Heart right ventricle (tissue), 16 donors: ENCODE results near the gene CNIH2. TPM values are rescaled to one million over a fixed set of nuclear protein-coding genes. Genes with fewer than 3 reads are reported as not detected.

Experiments
- ATAC-seq, 8 donors: fragments of 200-7000 bp; cut with Tn5 transposase; one replicate each; pipeline ENCODE4 v1.9.1; 2020; ENCODE audit warnings: mild to moderate bottlenecking in 8 of 8, moderate library complexity in 8 of 8, moderate number of reproducible peaks in 1 of 8
- DNase-seq, 2 donors: peaks; one replicate each; pipeline ENCODE4 v3.0.0-alpha.2; 2020
- H3K27ac ChIP-seq, 10 donors: fragments of 200-600 bp; sonication (generic) in 2 of 10; one replicate each; pipeline versions ENCODE4 v1.5.0 to v1.8.0; 2020 to 2022; ENCODE audit warnings: mild to moderate bottlenecking in 3 of 10
- H3K27me3 ChIP-seq, 7 donors: fragments of 200-600 bp; one replicate each; pipeline ENCODE4 v1.8.0; 2021 to 2022; ENCODE audit warnings: mild to moderate bottlenecking in 2 of 7
- H3K36me3 ChIP-seq, 9 donors: fragments of 200-600 bp; sonication (generic) in 1 of 9; one replicate each; pipeline versions ENCODE4 v1.5.0 to v1.8.0; 2020 to 2022; ENCODE audit warnings: mild to moderate bottlenecking in 2 of 9
- H3K4me1 ChIP-seq, 9 donors: fragments of 200-600 bp; sonication (generic) in 1 of 9; one replicate each; pipeline versions ENCODE4 v1.5.0 to v1.8.0; 2020 to 2022; ENCODE audit warnings: mild to moderate bottlenecking in 4 of 9
- H3K4me3 ChIP-seq, 10 donors: fragments of 200-600 bp; sonication (generic) in 2 of 10; one replicate each; pipeline versions ENCODE4 v1.5.0 to v1.8.0; 2020 to 2022; ENCODE audit warnings: mild to moderate bottlenecking in 7 of 10, moderate library complexity in 2 of 10
- H3K9me3 ChIP-seq, 11 donors: fragments of 200-600 bp in 10 of 11; sonication (generic) in 2 of 11; one replicate each; pipeline versions ENCODE4 v1.5.0 to v1.8.0; 2013 to 2022; ENCODE audit warnings: mild to moderate bottlenecking in 2 of 11, control low read depth in 1 of 11, moderate library complexity in 1 of 11
- CTCF ChIP-seq, 9 donors: fragments of 200-600 bp; sonication (generic) in 2 of 9; IDR thresholded peaks; one replicate each; pipeline versions ENCODE4 v1.5.0 to v1.8.0; 2021 to 2022; ENCODE audit warnings: antibody characterized with exemption in 9 of 9, mild to moderate bottlenecking in 5 of 9, moderate library complexity in 1 of 9
- WGBS, 2 donors: extraction: QIAGEN DNeasy Blood & Tissue Kit; methylation state at CpG; one replicate each; pipeline ENCODE4 v1.1.7; 2013; ENCODE audit warnings: inconsistent platforms in 1 of 2; 5-methylcytosine and 5-hydroxymethylcytosine counted together
- intact Hi-C, 10 donors: fragments of 100-400 bp; cut with DNase I; formaldehyde crosslinking; loops; one replicate each; pipeline versions ENCODE4 v1.11.1 to v1.14.2; 2022
- polyA plus RNA-seq, 2 donors: library from polyadenylated mRNA; stranded (reverse); fragments of 200-250 nt; gene quantifications; one replicate each; pipeline ENCODE4 v1.2.3, GENCODE V29; 2013
- total RNA-seq, 10 donors: library from RNA; stranded (reverse); fragmentation: NEBNext Ultra II Directional in 3 of 10; extraction: Animal tissue kit (Norgen Biotek cat#: 25700) in 3 of 10; gene quantifications; one replicate each; pipeline versions ENCODE4 v1.2.1 to v1.2.4, GENCODE V29; 2021 to 2023
- donor health status: Arrhythmogenic right ventricular cardiomyopathy.
- donor health status: ischemic (EF 13 %, LVEDD 7.1; RV severe dilation, severe dysfunction).
- donor health status: healthy with polysubstance abuse.
- donor health status: DM: no; HTN: yes; CAD: no.
- donor health status: DM: no; HTN: no; CAD: no.
- donor health status: ischemic (EF 25% LVEDD 6.9; RV normal size, moderate dysfunction).
- donor health status: ischemic (EF 25% LVEDD 5.7; RV mildly dilated, moderate dysfunction).
- donor health status: healthy.
- donor health status: DM: yes; HTN: yes; CAD: no.
- donor health status: Ischemic cardiomyopathy.
- donor health status: ischemic (EF 35%, LVEDD 5.7; RV mildly dilated, moderate dysfunction).
- donor health status: nonischemic (EF 11% LVEDD 7.7; RV severe dilation, severe dysfunction).
- donor health status: DM: yes; HTN: yes; CAD: no.
- donor health status: PGD.
- donor health status: ischemic (EF 29% LVEDD 5.4; RV normal size, mild dysfunction).
- donor health status: nonischemic (EF 23%, LVEDD 6.1; RV moderate dilation, normal function).

The CNIH2 gene
- total and polyA plus RNA-seq, 12 donors, result 0.06 to 0.57 (median 0.45) TPM; not detected in 7

- Histone ChIP-seq H3K27me3 (no peaks in the 10 kb centered on the region), H3K9me3 (no peaks in the 10 kb centered on the region), H3K4me1 (peaks cover 3 to 20% (median 15%) of the 10 kb centered on the region in 9 donors), H3K36me3 (peaks cover 0 to 75% (median 4%) of the 10 kb centered on the region in 9 donors), H3K4me3 (no peak overlapping the region), H3K27ac (no peak overlapping the region)
- no peak for DNase-seq
- no peak for TF ChIP-seq CTCF (IDR thresholded peaks at IDR 0.05)
- ATAC-seq, result no peak
- intact Hi-C loops, result no loop called here
- WGBS, 2 donors, result 96 to 97% methylated on average over 12 of the region's 12 CpGs
These were observed 15.3 kb upstream of the CNIH2 start for GRCh38 chr11:66262696-66263095.

GRCh38 chr11:66263231-66263630, 14.7 kb upstream of the CNIH2 start:
- DNase-seq, result no peak
- TF ChIP-seq CTCF (IDR thresholded peaks at IDR 0.05), result no peak
- no peaks in the 10 kb centered on the region for H3K9me3 ChIP-seq
- WGBS, 2 donors, result 92 to 94% methylated on average over 4 of the region's 4 CpGs
- peaks cover 3 to 20% (median 12%) of the 10 kb centered on the region in 9 donors for H3K4me1 ChIP-seq
- intact Hi-C loops, result no loop called here
- no peaks in the 10 kb centered on the region for H3K27me3 ChIP-seq
- no peak for ATAC-seq
- H3K27ac ChIP-seq, result no peak overlapping the region
- H3K4me3 ChIP-seq, result no peak overlapping the region
- peaks cover 0 to 75% (median 4%) of the 10 kb centered on the region in 9 donors for H3K36me3 ChIP-seq

- Histone ChIP-seq H3K4me1 (peaks cover 0 to 15% (median 8%) of the 10 kb centered on the region in 9 donors), H3K4me3 (no peak overlapping the region), H3K27ac (no peak overlapping the region), H3K36me3 (peaks cover 0 to 75% (median 4%) of the 10 kb centered on the region in 9 donors), H3K9me3 (no peaks in the 10 kb centered on the region), H3K27me3 (no peaks in the 10 kb centered on the region)
- DNase-seq, result no peak
- ATAC-seq, result no peak
- 95 to 97% methylated on average over 10 of the region's 10 CpGs for WGBS, 2 donors
- intact Hi-C loops, result no loop called here
- TF ChIP-seq CTCF (IDR thresholded peaks at IDR 0.05), result no peak
These were observed 14.2 kb upstream of the CNIH2 start for GRCh38 chr11:66263785-66264184.

GRCh38 chr11:66264383-66264782, 13.6 kb upstream of the CNIH2 start:
- Histone ChIP-seq H3K36me3 (peaks cover 0 to 73% (median 4%) of the 10 kb centered on the region in 9 donors), H3K27me3 (no peaks in the 10 kb centered on the region), H3K4me3 (no peak overlapping the region), H3K9me3 (no peaks in the 10 kb centered on the region), H3K4me1 (peaks cover under 1 to 17% (median 9%) of the 10 kb centered on the region in 9 donors), H3K27ac (no peak overlapping the region)
- no peak for TF ChIP-seq CTCF (IDR thresholded peaks at IDR 0.05)
- intact Hi-C loops, result no loop called here
- 93 to 95% methylated on average over 8 of the region's 8 CpGs for WGBS, 2 donors
- no peak for ATAC-seq
- DNase-seq, result no peak
